Breast epithelium (tissue), 4 donors: ENCODE data around the gene DHX35. TPM values are rescaled to one million over a fixed set of nuclear protein-coding genes. Genes with fewer than 3 reads are reported as not detected.

Experiments used
- DNase-seq, 2 donors: peaks; one replicate each; pipeline ENCODE4 v3.0.0-alpha.2; 2019; ENCODE audit warnings: low spot score in 2 of 2
- H3K27ac ChIP-seq, 2 donors: fragments of 200-600 bp; sonication (generic) in 1 of 2; one replicate each; pipeline ENCODE4 v1.5.1; 2016 to 2019; ENCODE audit warnings: mild to moderate bottlenecking in 1 of 2
- H3K27me3 ChIP-seq, 2 donors: fragments of 200-600 bp; sonication (generic) in 1 of 2; one replicate each; pipeline versions ENCODE4 v1.5.1 to v1.6.0; 2017 to 2019; ENCODE audit warnings: control low read depth in 1 of 2, mild to moderate bottlenecking in 1 of 2
- H3K36me3 ChIP-seq: fragments of 200-600 bp; one replicate; pipeline ENCODE4 v1.5.1; 2019
- H3K4me1 ChIP-seq, 2 donors: fragments of 200-600 bp; sonication (generic); one replicate each; pipeline ENCODE4 v1.5.1; 2016 to 2019; ENCODE audit warnings: control low read depth in 1 of 2
- H3K4me3 ChIP-seq, 3 donors: fragments of 200-600 bp; sonication (generic); 1 replicate in 2 of 3; 2 replicates in 1 of 3; pipeline ENCODE4 v1.5.1; 2016 to 2019; ENCODE audit warnings: mild to moderate bottlenecking in 3 of 3, moderate library complexity in 2 of 3
- H3K9me3 ChIP-seq, 2 donors: fragments of 200-600 bp; sonication (generic) in 1 of 2; one replicate each; pipeline ENCODE4 v1.5.1; 2016 to 2019; ENCODE audit warnings: control low read depth in 1 of 2
- CTCF ChIP-seq, 3 donors: fragments of 450-650 bp; IDR thresholded peaks; one replicate each; pipeline ENCODE4 v1.5.1; 2016 to 2017; ENCODE audit warnings: antibody characterized with exemption in 3 of 3, mild to moderate bottlenecking in 3 of 3, moderate library complexity in 3 of 3
- POLR2A ChIP-seq: fragments of 450-650 bp; IDR thresholded peaks from one replicate; pipeline ENCODE4 v1.6.1; 2016; ENCODE audit warnings: antibody characterized with exemption, mild to moderate bottlenecking, moderate library complexity
- POLR2AphosphoS5 ChIP-seq, 3 donors: sonication (generic); formaldehyde crosslinking; IDR thresholded peaks; one replicate each; pipeline ENCODE4 v1.6.1; 2017; ENCODE audit warnings: antibody characterized with exemption in 3 of 3
- intact Hi-C: fragments of 100-400 bp; cut with DNase I; formaldehyde crosslinking; loops from one replicate; pipeline ENCODE4 v1.15.1; 2023; ENCODE audit warnings: low total_unique reads
- total RNA-seq, 3 donors: library from RNA; depleted of rRNA; stranded (reverse); fragments of >200 nt; gene quantifications; one replicate each; pipeline ENCODE4 v1.1.0, GENCODE V29; 2016

Gene DHX35
- total RNA-seq, 3 donors from 2014 or later = 11.0 to 20.3 (median 20.1) TPM

- Histone ChIP-seq H3K27me3 (no peaks in the 10 kb centered on the region), H3K27ac (peak overlapping the region; percentile 92), H3K4me1 (peaks cover 0 to 6% of the 10 kb centered on the region in 2 donors), H3K9me3 (no peaks in the 10 kb centered on the region), H3K36me3 (no peaks in the 10 kb centered on the region), H3K4me3 (peak overlapping the region; percentile 93 to 99 (median 95))
- no peak for DNase-seq
- intact Hi-C loops = no loop called here
- TF ChIP-seq POLR2A = peak; percentile 11
- no peak for TF ChIP-seq CTCF (IDR thresholded peaks at IDR 0.05)
Observed at GRCh38 chr20:38961530-38962043, 557 bp upstream of the DHX35 start.

GRCh38 chr20:38962928-38963401 is 821 bp downstream of the DHX35 start:
- Histone ChIP-seq H3K27ac (peak overlapping the region in 1 of 2 donors; percentile 92), H3K27me3 (no peaks in the 10 kb centered on the region), H3K9me3 (no peaks in the 10 kb centered on the region), H3K4me1 (peaks cover 0 to 6% of the 10 kb centered on the region in 2 donors), H3K36me3 (no peaks in the 10 kb centered on the region), H3K4me3 (peak overlapping the region; percentile 93 to 99 (median 95))
- intact Hi-C loops = no loop called here
- TF ChIP-seq CTCF (IDR thresholded peaks at IDR 0.05) (no peak), POLR2AphosphoS5 (IDR thresholded peaks at IDR 0.05) (no peak), POLR2A (no peak)
- DNase-seq = no peak

GRCh38 chr20:38963745-38964144 is 1.6 kb downstream of the DHX35 start:
- Histone ChIP-seq H3K27me3 (no peaks in the 10 kb centered on the region), H3K27ac (no peak overlapping the region), H3K9me3 (no peaks in the 10 kb centered on the region), H3K4me1 (peaks cover 0 to 6% of the 10 kb centered on the region in 2 donors), H3K4me3 (no peak overlapping the region), H3K36me3 (no peaks in the 10 kb centered on the region)
- no peak for DNase-seq
- intact Hi-C loops = no loop called here
- TF ChIP-seq CTCF (IDR thresholded peaks at IDR 0.05) = no peak
- TF ChIP-seq POLR2AphosphoS5 (IDR thresholded peaks at IDR 0.05) = no peak
- TF ChIP-seq POLR2A = no peak

GRCh38 chr20:38965264-38965663 is 3.1 kb downstream of the DHX35 start:
- H3K27me3 ChIP-seq = no peaks in the 10 kb centered on the region
- H3K27ac ChIP-seq = no peak overlapping the region
- TF ChIP-seq POLR2A (no peak), POLR2AphosphoS5 (IDR thresholded peaks at IDR 0.05) (no peak), CTCF (IDR thresholded peaks at IDR 0.05) (no peak)
- no peaks in the 10 kb centered on the region for H3K9me3 ChIP-seq
- H3K36me3 ChIP-seq = no peaks in the 10 kb centered on the region
- H3K4me3 ChIP-seq = no peak overlapping the region
- peaks cover 0 to 6% of the 10 kb centered on the region in 2 donors for H3K4me1 ChIP-seq
- DNase-seq = no peak
- intact Hi-C loops = no loop called here

- H3K27ac ChIP-seq = no peak overlapping the region
Observed at GRCh38 chr20:38968090-38968489, 5.9 kb downstream of the DHX35 start.

More at GRCh38 chr20:38968090-38968489, 5.9 kb downstream of the DHX35 start:
- no peak overlapping the region for H3K4me3 ChIP-seq
- no peaks in the 10 kb centered on the region for H3K36me3 ChIP-seq
- no peaks in the 10 kb centered on the region for H3K9me3 ChIP-seq
- H3K4me1 ChIP-seq = peaks cover 0 to 3% of the 10 kb centered on the region in 2 donors
- DNase-seq = no peak
- H3K27me3 ChIP-seq = no peaks in the 10 kb centered on the region
- no peak for TF ChIP-seq POLR2AphosphoS5 (IDR thresholded peaks at IDR 0.05)
- no peak for TF ChIP-seq POLR2A
- TF ChIP-seq CTCF (IDR thresholded peaks at IDR 0.05) = no peak
- intact Hi-C loops = no loop called here
